DOHH2 (cell line): ENCODE measurements around the gene KCNN3.

Experiments
- H3F3A ChIP-seq: fragments of 200-600 bp; sonication (generic), shearing (Covaris generic); 2 replicates; pipeline ENCODE4 v1.6.0; 2016; ENCODE audit warnings: antibody characterized with exemption, mild to moderate bottlenecking; ENCODE audit not compliant: control insufficient read depth, insufficient read depth
- H3K27ac ChIP-seq: fragments of 200-600 bp; sonication (generic); 2 replicates; pipeline ENCODE4 v1.5.1; 2014; ENCODE audit warnings: low read depth, mild to moderate bottlenecking, low read length, moderate library complexity
- H3K27me3 ChIP-seq: fragments of 200-600 bp; sonication (generic); 2 replicates; pipeline ENCODE4 v1.6.1; 2014; ENCODE audit warnings: mild to moderate bottlenecking, low read length, mixed read lengths; ENCODE audit not compliant: control insufficient read depth
- H3K36me3 ChIP-seq: fragments of 200-600 bp; sonication (generic); 2 replicates; pipeline ENCODE4 v1.6.1; 2014; ENCODE audit warnings: mild to moderate bottlenecking, low read length, moderate library complexity, mixed read lengths; ENCODE audit not compliant: control insufficient read depth
- H3K4me1 ChIP-seq: fragments of 200-600 bp; sonication (generic); 2 replicates; pipeline ENCODE4 v1.6.1; 2014; ENCODE audit warnings: mild to moderate bottlenecking, low read length, mixed read lengths; ENCODE audit not compliant: control insufficient read depth
- H3K4me2 ChIP-seq: fragments of 200-600 bp; sonication (generic); 2 replicates; pipeline ENCODE4 v1.6.0; 2014; ENCODE audit warnings: mild to moderate bottlenecking, low read length, moderate library complexity
- H3K4me3 ChIP-seq: fragments of 200-600 bp; sonication (generic); 2 replicates; pipeline ENCODE4 v1.5.1; 2014; ENCODE audit warnings: mild to moderate bottlenecking, low read length, mixed read lengths
- H3K79me2 ChIP-seq: fragments of 200-600 bp; sonication (generic); 2 replicates; pipeline ENCODE4 v1.6.1; 2014; ENCODE audit warnings: mild to moderate bottlenecking, low read length, mixed read lengths; ENCODE audit not compliant: control insufficient read depth
- H3K9me2 ChIP-seq: fragments of 200-600 bp; sonication (generic); replicated peaks from 2 replicates; pipeline ENCODE4 v1.6.1; 2014; ENCODE audit warnings: mild to moderate bottlenecking, low read length, mixed read lengths; ENCODE audit not compliant: control insufficient read depth
- H3K9me3 ChIP-seq: fragments of 200-600 bp; sonication (generic); 2 replicates; pipeline ENCODE4 v1.6.1; 2014; ENCODE audit warnings: antibody characterized with exemption, low read length, mixed read lengths; ENCODE audit not compliant: control insufficient read depth, insufficient read depth
- H4K20me1 ChIP-seq: fragments of 200-600 bp; sonication (generic); 2 replicates; pipeline ENCODE4 v1.6.0; 2014; ENCODE audit warnings: low read depth, mild to moderate bottlenecking, antibody characterized with exemption, low read length, moderate library complexity; ENCODE audit not compliant: control insufficient read depth, insufficient read depth
- EZH2phosphoT487 ChIP-seq: fragments of 200-600 bp; sonication (generic); IDR thresholded peaks from 2 replicates; pipeline ENCODE4 v1.6.1; 2017; ENCODE audit warnings: borderline replicate concordance, mild to moderate bottlenecking, antibody characterized with exemption, low read length, moderate library complexity, mixed read lengths
- TF ChIP-seq, protein P1 (sequence below): fragments of 200-600 bp; sonication (generic); IDR thresholded peaks from one replicate; pipeline ENCODE4 v1.5.1; 2014; ENCODE audit warnings: antibody characterized with exemption, mild to moderate bottlenecking, low read depth, low read length; ENCODE audit not compliant: poor library complexity, severe bottlenecking

The KCNN3 gene

DNA sequence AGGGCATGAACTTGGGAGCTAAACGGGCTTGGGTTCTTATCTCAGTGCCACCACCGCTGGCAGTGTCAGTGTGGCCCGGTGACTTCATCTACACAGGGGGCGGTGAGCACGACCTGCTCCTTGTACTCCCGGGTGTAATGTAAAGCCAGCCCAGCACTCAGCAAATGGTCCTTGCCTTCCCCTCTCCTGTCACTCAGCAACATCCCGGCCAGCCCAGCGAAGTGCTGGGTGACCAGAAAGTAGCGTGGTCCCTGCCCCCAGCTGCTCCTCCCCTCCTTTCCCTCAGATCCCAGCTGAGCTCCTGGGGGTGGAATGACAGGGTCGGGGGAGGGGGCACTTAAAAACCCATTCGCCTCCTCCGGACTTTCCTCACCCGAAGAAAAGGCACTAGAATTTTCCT is 7.2 kb downstream of the KCNN3 start:
- TF ChIP-seq EZH2phosphoT487, result no peak
- TF ChIP-seq, protein P1, sequence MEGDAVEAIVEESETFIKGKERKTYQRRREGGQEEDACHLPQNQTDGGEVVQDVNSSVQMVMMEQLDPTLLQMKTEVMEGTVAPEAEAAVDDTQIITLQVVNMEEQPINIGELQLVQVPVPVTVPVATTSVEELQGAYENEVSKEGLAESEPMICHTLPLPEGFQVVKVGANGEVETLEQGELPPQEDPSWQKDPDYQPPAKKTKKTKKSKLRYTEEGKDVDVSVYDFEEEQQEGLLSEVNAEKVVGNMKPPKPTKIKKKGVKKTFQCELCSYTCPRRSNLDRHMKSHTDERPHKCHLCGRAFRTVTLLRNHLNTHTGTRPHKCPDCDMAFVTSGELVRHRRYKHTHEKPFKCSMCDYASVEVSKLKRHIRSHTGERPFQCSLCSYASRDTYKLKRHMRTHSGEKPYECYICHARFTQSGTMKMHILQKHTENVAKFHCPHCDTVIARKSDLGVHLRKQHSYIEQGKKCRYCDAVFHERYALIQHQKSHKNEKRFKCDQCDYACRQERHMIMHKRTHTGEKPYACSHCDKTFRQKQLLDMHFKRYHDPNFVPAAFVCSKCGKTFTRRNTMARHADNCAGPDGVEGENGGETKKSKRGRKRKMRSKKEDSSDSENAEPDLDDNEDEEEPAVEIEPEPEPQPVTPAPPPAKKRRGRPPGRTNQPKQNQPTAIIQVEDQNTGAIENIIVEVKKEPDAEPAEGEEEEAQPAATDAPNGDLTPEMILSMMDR, result no peak
- Histone ChIP-seq H3F3A (peaks cover 54% of the 10 kb centered on the region), H3K9me3 (no peaks in the 10 kb centered on the region), H3K27ac (peak overlapping the region; percentile 98), H4K20me1 (no peaks in the 10 kb centered on the region), H3K79me2 (peaks cover 60% of the 10 kb centered on the region), H3K4me1 (peaks cover 90% of the 10 kb centered on the region), H3K27me3 (no peaks in the 10 kb centered on the region), H3K4me2 (peak overlapping the region; percentile 86), H3K36me3 (peaks cover 21% of the 10 kb centered on the region), H3K4me3 (peak overlapping the region; percentile 86), H3K9me2 (no peaks in the 10 kb centered on the region)

DNA sequence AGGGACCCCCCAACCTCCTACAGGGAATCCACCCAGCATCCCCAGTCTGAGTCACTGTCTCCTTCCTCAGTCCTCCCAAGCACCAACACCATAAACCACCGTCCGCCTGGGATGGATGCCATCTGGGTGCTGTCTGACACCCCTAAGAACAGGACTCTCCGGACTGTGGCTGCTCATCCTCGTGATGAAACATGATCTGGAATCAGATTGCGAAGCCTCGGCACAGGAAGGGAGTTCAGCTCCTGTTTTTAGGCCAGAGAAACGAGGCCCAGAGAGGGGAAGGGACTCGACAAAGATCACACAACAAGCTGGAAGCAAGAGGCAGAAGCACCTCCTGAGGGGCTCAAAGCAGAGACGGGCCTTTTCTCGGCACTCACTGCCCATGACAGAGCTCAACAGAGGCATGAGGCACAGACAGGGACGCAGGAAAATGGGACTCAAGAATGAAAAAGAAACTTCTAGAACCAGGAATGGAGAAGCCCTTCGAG is 8.4 kb downstream of the KCNN3 start:
- H3K36me3 ChIP-seq, result peaks cover 31% of the 10 kb centered on the region
- peak overlapping the region; percentile 98 for H3K27ac ChIP-seq
- H3K4me1 ChIP-seq, result peaks cover 90% of the 10 kb centered on the region
- no peaks in the 10 kb centered on the region for H3K27me3 ChIP-seq
- peak overlapping the region; percentile 86 for H3K4me2 ChIP-seq
- no peak for TF ChIP-seq EZH2phosphoT487
- TF ChIP-seq, protein P1, result no peak
- H3K9me3 ChIP-seq, result no peaks in the 10 kb centered on the region
- no peaks in the 10 kb centered on the region for H3K9me2 ChIP-seq
- H3K79me2 ChIP-seq, result peaks cover 66% of the 10 kb centered on the region
- H3K4me3 ChIP-seq, result peak overlapping the region; percentile 86
- peaks cover 1% of the 10 kb centered on the region; the same call in 1 of the 2 replicates for H4K20me1 ChIP-seq
- H3F3A ChIP-seq, result peaks cover 57% of the 10 kb centered on the region

GRCh38 chr1:154860156-154860870 is 9.8 kb downstream of the KCNN3 start:
- peaks cover 90% of the 10 kb centered on the region for H3K4me1 ChIP-seq
- H3K27ac ChIP-seq, result peak overlapping the region; percentile 98
- peak overlapping the region; percentile 86 for H3K4me3 ChIP-seq

More at GRCh38 chr1:154860156-154860870, 9.8 kb downstream of the KCNN3 start:
- H3K79me2 ChIP-seq, result peaks cover 77% of the 10 kb centered on the region
- H4K20me1 ChIP-seq, result peaks cover 4% of the 10 kb centered on the region; the same call in 1 of the 2 replicates
- peak overlapping the region; percentile 86 for H3K4me2 ChIP-seq
- H3K9me2 ChIP-seq, result no peaks in the 10 kb centered on the region
- no peaks in the 10 kb centered on the region for H3K9me3 ChIP-seq
- TF ChIP-seq, protein P1, result no peak
- no peak for TF ChIP-seq EZH2phosphoT487
- no peaks in the 10 kb centered on the region for H3K27me3 ChIP-seq
- H3F3A ChIP-seq, result peaks cover 45% of the 10 kb centered on the region
- H3K36me3 ChIP-seq, result peaks cover 44% of the 10 kb centered on the region
